ENCODE measurements around the gene NKAIN2. TPM values are rescaled to one million over a fixed set of nuclear protein-coding genes. Genes with fewer than 3 reads are reported as not detected.
"Not testable (repeated sequence)": the region's sequence is repeated elsewhere in the genome, so short reads cannot be mapped to it uniquely, and the experiment has no call there.

Gene NKAIN2
- total RNA-seq, 1 experiment from 2014 or later = 0.23 TPM

DNA sequence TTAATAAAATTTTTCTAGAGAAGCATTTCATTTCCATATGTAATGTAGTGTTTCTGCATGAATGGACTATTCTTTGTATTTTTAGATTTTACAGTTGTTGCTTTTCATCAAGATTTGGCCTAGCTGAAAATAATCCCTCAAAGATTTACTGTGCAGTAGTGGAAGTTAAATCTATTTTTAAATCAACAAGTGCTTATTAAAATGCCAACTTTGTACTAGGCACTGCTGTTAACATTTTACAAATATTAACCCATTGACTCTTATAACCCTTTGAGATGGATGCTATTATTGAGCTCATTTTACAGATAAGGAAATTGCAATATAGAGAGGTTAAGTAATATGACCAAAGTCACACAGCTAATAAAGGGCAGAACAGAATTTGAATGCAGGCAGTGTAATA, 274.5 kb downstream of the NKAIN2 start:
- no peak for DNase-seq (ENCODE audit: low spot score)

DNA sequence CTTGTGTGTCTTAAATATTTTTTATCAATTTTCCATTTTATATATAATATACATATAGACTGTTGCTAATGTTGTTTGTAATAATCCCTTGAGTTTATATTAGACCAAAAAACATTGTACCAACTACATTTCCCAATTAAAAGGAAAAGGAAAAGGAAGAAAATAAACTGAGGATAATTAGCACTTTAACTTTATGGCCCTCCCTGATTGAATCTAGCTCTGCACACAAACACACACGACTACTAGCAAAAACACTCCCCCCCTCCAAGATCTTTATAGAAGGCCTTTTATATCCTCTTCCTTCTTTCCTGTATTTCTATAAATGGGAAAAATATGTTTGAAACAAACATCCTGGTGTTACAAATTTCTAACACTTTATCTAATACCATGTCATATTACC, 276.8 kb downstream of the NKAIN2 start:
- DNase-seq (ENCODE audit: low spot score) = no peak

DNA sequence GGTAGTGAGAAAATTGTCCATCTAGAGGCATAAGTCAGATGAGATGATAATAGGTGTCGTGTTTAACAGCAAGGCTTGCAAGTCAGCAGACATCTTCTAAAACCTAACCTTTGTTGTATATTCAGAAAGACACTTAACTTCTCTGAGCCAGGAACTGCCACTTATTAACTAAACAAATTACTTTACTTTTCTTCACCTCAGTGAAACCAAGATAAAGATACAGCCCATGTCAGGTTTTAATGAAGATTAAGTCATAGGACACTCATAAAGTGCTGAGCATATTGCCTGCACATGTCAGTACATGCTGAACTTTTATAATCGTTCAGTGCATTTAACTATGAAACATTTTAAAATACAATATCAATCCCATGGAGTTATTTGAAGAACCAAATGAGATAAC, 286.8 kb downstream of the NKAIN2 start:
- no peak for DNase-seq (ENCODE audit: low spot score)

DNA sequence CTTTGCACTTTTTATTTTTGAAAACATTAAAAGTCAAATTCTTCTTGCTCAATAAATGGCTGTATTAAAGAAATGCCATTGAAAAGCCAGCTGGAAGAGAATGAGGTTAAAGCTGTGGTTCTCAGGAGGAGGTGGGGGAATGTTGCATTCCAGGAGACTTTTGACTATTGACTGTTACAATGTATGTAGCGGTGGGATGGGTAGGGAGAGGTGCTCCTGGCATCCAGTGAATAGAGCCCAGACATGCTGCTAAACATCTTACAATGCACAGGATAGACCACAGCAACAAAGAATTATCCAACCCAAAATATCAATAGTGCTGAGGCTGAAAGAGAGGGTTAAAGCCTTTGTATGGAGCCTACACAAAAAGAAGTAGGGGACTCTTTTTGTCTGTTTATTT, 295.9 kb downstream of the NKAIN2 start:
- DNase-seq (ENCODE audit: low spot score) = no peak

DNA sequence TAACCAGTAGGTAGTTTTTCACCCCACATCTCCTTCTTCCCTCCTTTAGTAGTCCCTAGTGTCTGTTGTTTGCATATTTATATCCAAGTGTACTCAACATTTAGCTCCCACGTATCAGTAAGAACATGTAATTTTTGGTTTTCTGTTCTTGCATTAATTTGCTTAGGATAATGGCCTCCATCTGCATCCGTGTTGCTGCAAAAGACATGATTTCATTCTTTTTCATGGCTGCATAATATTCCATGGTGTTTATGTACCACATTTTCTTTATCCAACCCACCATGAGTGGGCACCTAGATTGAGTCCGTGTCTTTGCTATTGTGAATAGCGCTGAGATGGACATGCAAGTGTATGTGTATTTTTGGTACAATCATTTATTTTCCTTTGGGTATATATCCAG, 306.8 kb downstream of the NKAIN2 start:
- no peak for DNase-seq (ENCODE audit: low spot score)

DNA sequence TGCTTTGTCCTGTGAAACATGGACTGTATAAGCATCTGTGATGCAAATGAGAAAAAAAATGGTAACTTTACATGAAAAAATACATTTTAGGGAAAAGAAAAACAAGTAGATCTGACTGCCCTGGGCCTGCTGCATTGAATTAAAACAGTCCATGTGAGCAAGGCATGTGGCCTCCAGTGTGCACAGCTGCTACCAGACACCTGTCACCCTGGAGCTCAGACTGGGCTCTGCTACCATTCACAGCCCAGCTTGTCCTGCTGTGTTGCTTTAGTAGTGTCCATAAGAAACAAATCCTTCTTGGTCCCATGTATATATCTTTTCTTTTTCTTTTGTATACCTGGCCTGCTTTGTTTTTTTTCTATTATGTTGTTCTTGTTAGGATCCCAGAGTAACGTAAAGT, 315.9 kb downstream of the NKAIN2 start:
- DNase-seq (ENCODE audit: low spot score) = no peak

DNA sequence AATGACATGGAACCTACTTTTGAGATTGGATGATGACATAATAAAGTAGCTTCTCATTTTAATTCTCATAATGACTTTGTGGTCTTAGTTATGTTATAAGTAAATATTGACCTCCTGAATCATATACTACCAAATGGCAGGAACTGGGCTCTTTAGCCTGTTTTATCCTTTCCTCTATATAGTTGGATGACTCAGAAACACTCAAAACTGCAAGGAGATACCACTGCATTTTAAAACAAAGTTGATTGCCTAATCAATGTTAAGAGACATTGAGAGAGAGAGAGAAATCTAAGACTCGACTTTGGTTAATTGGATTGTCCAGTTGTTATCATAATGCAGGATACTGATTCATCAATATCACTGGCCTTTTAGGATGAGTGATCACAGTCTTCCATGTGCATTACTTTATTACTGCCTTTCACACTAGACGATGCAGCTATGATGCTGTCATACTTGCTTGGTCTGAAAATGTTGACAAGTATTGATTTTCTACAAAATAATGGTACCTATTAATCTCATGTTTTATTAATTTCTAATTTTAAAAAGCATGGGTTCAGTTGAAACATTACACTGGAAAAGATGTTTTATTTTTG, 320.0 kb downstream of the NKAIN2 start:
- no peak for DNase-seq (ENCODE audit: low spot score)

DNA sequence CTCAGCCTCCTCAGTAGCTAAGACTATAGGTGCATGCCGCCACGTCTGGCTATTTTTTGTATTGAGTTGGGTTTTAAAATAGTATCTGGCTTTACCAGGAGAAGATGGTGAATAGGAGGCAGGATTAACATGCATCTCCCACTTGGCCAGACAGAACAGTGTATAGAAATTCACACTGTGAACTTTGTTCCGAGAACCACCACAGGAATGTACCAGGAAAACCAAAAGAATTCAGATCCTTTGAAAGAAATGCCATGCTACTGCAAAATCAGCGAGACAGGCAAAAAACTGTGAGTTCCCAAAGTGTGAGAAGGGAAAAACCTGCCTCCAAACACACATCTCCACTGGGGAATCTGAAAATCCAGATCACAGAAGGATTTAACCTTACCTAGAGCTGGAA, 327.6 kb downstream of the NKAIN2 start:
- peak; percentile 65 for DNase-seq (ENCODE audit: low spot score)

DNA sequence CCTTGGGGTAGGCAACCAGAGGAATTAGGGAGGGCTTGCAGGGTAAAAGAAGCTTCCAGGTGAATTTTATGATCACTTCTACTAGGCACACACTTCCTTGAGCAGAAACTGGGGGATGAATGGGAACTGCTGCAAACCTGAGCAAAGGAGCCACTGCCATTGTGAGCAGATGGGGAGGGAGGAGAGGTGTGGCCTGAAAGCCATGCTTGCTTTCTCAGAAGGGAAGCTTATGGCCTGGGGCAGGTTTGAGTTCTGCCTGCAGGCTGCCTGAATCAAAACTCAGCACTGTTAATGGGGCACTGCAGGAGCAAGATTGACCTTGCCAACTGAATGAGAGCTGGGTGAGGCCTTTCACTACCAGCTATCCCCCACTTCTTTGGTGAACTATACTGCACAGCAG, 328.1 kb downstream of the NKAIN2 start:
- DNase-seq (ENCODE audit: low spot score) = peak; percentile 8

DNA sequence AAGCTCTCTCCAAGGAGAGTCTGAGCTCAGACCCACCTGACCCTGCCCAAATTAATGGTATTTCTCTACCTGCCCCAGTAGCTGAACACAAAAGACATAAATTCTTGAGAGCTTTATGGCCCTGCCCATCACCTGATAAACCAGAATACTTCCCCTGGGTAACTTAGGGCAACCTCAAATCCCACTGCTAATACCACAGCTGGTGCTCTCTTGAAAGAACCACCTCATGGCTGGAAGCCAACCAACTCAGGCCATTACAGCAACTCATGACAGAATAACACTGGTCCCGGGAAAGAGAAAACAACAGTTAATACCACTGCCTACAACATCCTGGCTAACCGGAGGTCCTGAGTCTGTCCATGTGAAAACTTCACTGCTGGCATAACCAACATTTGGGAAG, 328.6 kb downstream of the NKAIN2 start:
- DNase-seq (ENCODE audit: low spot score) = peak; percentile 71

DNA sequence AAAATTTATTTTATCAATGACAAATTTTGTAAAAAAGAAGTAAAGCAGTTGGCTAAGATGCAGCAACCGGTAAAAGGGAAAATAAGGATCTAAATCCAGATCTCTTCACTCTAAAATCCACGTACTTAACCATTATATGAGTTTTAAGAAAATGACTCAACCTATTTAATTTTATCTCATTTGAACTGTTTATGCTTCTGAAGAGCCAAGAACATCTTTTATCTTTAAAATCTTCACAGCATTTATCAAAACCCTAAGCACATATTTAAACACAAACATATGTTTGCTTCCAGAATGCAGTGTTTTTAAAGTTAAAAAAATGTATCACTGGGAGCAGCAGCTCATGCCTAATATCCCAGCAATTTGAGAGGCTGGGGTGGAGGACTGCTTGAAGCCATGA, 339.2 kb downstream of the NKAIN2 start:
- no peak for DNase-seq (ENCODE audit: low spot score)

DNA sequence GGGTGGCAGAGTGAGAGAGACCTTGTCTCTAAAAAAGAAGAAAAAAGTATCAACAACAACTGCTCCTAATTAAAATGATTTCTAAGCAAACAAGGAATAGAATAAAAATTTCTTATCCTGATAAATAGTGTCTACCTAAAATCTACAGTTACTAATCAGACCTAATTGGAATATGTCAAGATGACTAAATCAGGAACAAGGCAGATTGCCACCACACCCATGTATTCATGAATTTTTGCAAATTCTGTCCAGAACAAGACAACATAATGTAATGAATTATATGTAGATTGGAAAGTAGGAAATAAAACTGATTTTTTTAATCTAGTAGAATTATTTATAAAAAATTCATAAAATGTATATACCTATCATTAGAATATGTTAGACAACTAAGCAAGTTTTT, 339.8 kb downstream of the NKAIN2 start:
- DNase-seq (ENCODE audit: low spot score) = no peak

DNA sequence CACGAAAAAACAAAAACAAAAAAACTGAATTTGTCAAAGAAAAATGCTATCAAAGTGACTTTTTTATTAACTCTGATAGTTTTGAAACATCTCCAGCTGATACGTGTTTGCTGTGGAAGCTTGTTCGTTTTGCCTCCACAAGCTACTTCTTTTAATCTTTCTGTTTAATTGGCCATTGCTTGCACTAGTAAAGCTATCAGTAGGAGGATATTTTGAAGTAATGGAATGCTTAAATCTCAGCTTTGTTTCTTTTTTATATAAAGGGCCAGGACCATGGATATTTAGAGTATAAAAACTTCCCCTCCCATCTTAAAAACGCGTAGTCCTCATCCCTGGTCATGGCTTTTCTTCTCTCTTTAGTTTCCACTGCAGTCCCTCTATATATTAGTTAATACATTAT, 344.0 kb downstream of the NKAIN2 start:
- no peak for DNase-seq (ENCODE audit: low spot score)

DNA sequence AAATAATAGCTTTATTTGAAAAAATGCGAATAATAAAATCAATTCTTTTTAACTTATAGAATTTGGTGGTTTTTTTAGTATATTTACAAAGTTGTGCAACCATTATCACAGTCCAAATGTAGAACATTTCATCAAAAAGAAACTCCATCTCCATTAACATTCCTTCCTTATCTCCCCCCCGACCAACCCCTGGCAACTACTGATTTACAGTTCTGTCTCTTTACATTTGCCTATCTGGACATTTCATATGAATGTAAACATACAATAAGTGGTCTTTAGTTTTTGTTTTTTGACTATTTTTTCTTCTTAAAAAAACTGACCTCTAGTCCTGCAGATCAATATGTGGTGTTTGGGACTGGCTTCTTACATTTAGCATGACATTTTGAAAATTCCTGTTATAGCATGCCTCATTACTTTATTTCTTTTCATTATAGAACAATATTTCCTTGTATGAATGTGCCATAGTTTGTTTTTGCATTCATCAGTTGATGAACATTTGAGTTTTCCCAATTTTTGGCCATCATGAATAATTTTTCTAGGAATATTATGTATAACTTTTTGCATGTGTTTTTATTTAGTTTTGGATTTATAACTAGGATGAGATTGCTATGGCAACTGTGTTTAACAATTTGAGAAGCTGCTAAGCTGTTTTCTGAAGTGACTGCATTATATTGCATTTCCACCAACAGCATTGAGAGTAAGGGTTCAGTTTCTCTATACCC, 344.7 kb downstream of the NKAIN2 start:
- no peak for DNase-seq (ENCODE audit: low spot score)

DNA sequence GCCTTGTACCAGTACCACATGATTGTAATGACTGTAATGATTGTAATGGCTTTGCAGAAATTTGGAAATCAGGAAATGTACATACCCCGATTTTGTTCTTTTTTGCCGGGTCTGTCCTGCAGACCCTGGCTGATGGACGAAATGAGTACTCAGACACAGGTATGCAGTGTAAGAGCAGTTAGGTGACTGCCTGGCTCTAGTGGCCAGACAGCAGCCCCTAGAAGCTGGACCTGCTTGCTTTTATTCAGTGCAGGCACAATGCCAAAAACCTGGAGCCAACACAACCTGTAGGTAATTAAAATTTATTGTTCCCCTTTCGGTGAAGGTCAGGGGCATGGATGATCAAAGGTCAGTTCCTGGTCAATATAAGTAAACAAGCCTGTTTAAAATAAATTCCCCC, 346.0 kb downstream of the NKAIN2 start:
- no peak for DNase-seq (ENCODE audit: low spot score)

DNA sequence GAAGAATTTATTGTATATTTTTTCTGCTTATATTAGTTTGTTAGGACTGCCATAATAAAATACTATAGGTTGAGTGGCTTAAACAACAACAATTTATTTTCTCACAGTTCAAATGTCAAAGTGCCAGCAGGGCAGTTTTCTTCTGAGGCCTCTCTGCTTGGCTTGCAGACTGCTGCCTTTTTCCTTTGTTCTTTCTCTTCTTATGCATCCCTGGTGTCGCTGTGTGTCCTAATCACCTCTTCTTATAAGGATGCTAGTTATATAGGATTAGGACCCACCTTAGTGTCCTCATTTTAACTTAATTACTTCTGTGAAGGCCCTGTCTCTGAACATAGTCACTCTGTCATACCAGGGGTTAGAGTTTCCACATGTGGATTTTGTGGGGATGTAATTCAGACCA, 354.4 kb downstream of the NKAIN2 start:
- DNase-seq (ENCODE audit: low spot score) = no peak

DNA sequence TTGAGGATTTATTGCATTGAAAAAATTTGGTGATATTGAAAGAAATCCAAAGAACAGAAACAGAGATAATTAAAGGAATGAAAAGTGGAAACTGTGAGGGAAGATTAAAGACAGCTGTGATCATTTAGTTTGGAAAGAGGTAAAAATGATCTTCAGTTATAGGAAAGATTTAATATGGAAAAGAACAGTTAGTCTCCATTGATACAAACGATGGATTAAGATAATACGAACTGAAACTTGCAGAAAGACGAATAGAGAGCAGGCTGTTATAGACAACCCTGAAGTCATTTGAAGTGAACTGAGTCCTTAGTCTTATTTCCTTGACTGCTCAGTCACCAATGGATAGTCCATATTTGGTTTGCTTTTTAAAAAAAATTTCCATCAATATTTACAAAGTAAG, 360.0 kb downstream of the NKAIN2 start:
- no peak for DNase-seq (ENCODE audit: low spot score)

DNA sequence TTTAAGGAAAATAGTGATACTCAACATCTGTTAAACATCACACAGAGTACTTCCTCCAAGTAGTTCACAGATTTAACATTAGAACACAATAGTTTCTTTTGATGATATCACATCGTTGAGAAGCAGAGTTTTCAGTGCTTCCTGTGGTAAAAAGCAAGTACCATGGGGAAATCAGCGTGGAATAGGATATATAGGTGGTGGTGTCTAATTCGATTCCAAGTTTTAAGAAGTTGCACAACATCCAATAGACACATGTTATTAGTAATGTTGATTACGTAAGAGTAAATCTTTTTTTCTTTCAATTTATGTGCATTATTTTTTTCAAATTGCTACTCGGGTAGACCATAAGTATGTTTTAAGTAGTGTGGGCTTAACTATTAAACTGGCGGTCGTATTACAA, 360.7 kb downstream of the NKAIN2 start:
- no peak for DNase-seq (ENCODE audit: low spot score)

DNA sequence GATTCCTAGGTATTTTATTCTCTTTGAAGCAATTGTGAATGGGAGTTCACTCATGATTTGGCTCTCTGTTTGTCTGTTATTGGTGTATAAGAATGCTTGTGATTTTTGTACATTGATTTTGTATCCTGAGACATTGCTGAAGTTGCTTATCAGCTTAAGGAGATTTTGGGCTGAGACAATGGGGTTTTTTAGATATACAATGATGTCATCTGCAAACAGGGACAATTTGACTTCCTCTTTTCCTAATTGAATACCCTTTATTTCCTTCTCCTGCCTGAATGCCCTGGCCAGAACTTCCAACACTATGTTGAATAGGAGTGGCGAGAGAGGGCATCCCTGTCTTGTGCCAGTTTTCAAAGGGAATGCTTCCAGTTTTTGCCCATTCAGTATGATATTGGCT, 363.6 kb downstream of the NKAIN2 start:
- not testable (repeated sequence) for DNase-seq (ENCODE audit: low spot score)

DNA sequence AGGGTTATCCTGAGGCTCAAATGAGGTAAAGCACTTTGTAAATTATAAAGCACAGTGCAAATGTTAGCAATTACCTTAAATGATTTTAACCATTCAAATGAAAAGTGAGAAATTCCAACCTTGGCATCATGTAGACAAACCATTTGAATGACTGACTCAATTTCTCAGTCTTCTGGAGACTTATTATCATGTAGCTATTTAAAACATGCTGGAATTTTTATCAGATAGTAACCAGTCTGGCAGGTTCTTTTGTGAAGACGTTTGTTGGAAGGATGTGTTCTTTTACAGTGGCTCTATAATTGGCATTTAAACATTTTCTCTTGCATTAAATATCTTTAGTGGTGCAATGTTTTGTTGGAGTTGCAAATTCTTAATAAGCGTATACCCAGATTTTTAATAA, 386.6 kb downstream of the NKAIN2 start:
- DNase-seq (ENCODE audit: low spot score) = no peak

DNA sequence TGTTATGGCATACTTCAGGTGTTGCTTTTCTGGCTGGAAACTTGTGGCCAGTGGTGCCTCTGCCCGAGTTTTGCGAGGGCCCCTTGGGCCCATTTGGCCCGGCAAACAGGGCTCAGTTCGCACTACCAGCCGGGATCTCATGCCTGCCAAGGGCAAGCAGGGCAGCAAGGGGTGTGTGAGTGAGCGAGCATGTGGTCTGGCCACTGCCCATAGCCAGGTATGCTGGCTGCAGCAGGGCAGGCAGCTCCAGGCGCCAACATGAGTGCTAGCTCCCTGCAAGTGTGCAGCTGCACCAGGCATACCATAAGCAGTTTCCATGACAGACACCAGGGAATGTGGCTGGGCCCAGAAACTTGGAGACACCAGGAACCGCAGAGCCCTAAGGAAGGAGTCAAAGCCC, 389.5 kb downstream of the NKAIN2 start:
- no peak for DNase-seq (ENCODE audit: low spot score)

DNA sequence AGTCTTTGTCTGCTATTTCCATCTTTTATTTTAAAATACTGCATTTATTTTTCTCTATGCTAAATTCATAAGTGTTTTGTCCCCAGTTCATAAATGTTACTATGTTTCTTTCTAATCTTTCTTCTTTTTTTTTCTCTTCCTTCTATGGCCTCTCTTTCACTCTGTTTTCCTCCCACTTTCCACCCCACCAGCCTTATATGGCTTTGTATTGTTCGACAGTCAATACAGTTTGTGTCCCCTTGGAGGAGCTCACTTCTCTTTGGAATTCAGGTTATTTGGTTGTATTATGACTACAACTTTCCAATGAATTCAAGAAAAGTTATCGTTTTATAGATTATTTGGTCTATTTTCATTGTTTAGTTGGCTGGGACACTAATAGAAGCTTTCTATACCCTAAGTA, 393.5 kb downstream of the NKAIN2 start:
- DNase-seq (ENCODE audit: low spot score) = no peak

DNA sequence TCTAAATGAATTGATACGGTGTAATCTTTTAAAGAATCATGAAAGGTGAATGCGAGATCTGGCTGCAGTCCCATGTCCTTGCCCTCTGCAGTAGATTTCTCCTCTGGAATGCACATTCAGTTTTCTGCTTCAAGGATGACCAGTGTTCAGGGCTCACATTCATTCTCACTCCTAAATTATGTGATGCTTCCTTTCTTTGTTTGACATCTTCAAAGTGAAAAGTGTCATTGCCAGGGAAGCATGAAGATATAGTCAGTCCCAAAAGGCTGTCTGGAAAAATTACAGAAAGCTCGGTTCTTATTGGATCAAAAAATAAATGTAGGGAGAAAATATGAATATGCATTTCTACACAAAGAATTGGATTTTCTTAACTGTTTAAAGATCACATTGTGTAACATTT, 395.6 kb downstream of the NKAIN2 start:
- DNase-seq (ENCODE audit: low spot score) = no peak

DNA sequence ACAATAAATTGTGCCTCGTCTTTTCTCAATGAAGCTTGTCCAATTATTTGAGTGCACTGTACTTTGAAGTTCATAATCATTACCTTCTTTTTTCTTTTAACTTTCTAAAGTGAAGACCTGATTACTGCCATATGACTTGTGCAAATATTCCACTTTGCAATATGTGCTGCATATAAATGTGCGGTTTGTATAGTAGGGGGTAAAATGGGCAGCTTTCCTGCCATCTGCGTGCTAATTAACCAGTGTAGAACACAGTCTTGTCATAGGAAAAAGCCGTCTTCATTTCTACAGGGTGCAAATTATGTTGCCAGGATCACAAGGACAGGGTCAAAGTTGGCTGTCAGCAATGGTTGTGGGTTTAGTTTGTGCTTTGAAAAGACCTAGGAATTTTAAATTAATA, 397.0 kb downstream of the NKAIN2 start:
- no peak for DNase-seq (ENCODE audit: low spot score)
